Keratinocyte (primary cell): ENCODE measurements around the gene CRYL1. TPM values are rescaled to one million over a fixed set of nuclear protein-coding genes. Genes with fewer than 3 reads are reported as not detected.

Source experiments
- DNase-seq: peaks from one replicate; pipeline ENCODE4 v3.0.0-alpha.2; 2011; ENCODE audit warnings: low read depth, missing footprints, low spot score
- FAIRE-seq: peaks from 2 replicates; lab custom pipeline; 2011; peaks lifted over from hg19 to GRCh38; lab: Jason Lieb, UNC
- H2AFZ ChIP-seq: 2 replicates; pipeline ENCODE4 v1.6.0; 2012; ENCODE audit warnings: low read length, control low read depth, inconsistent platforms; ENCODE audit not compliant: control insufficient read depth
- H3K27ac ChIP-seq: 2 replicates; pipeline ENCODE4 v1.5.1; 2011; ENCODE audit warnings: low read length; ENCODE audit not compliant: control insufficient read depth, insufficient read depth
- H3K27me3 ChIP-seq: 3 replicates; pipeline ENCODE4 v1.6.0; 2011; ENCODE audit warnings: low read length; ENCODE audit not compliant: control insufficient read depth, insufficient read depth; ENCODE audit errors: extremely low read depth
- H3K36me3 ChIP-seq, 2 experiments: 2 replicates in 1 of 2; 3 replicates in 1 of 2; pipeline ENCODE4 v1.5.1; 2011; ENCODE audit warnings: low read length in 2 of 2, mild to moderate bottlenecking in 1 of 2; ENCODE audit not compliant: control insufficient read depth in 2 of 2, insufficient read depth in 2 of 2; ENCODE audit errors: extremely low read depth in 1 of 2
- H3K4me1 ChIP-seq: 3 replicates; pipeline ENCODE4 v1.5.1; 2011; ENCODE audit warnings: low read length; ENCODE audit not compliant: control insufficient read depth, insufficient read depth; ENCODE audit errors: extremely low read depth
- H3K4me2 ChIP-seq: 3 replicates; pipeline ENCODE4 v1.6.0; 2011; ENCODE audit warnings: low read depth, low read length; ENCODE audit not compliant: control insufficient read depth, insufficient read depth; ENCODE audit errors: extremely low read depth
- H3K4me3 ChIP-seq, 3 experiments: fragments of 200-600 bp in 1 of 3; sonication (generic) in 1 of 3; 2 replicates in 2 of 3; 3 replicates in 1 of 3; pipeline ENCODE4 v1.5.1; 2011 to 2016; ENCODE audit warnings: low read length in 3 of 3, mild to moderate bottlenecking in 3 of 3, control low read depth in 2 of 3, inconsistent platforms in 1 of 3, low read depth in 1 of 3, mixed read lengths in 1 of 3, mixed run types in 1 of 3, moderate library complexity in 1 of 3; ENCODE audit not compliant: control insufficient read depth in 2 of 3, insufficient read depth in 2 of 3; ENCODE audit errors: extremely low read depth in 1 of 3
- H3K79me2 ChIP-seq: 2 replicates; pipeline ENCODE4 v1.6.0; 2012; ENCODE audit warnings: low read length; ENCODE audit not compliant: control insufficient read depth, insufficient read depth
- H3K9ac ChIP-seq: 3 replicates; pipeline ENCODE4 v1.6.0; 2011; ENCODE audit warnings: low read length; ENCODE audit not compliant: control insufficient read depth, insufficient read depth; ENCODE audit errors: extremely low read depth
- H3K9me1 ChIP-seq: 3 replicates; pipeline ENCODE4 v1.6.0; 2011; ENCODE audit warnings: low read length; ENCODE audit not compliant: control insufficient read depth, insufficient read depth; ENCODE audit errors: extremely low read depth
- H3K9me3 ChIP-seq: 2 replicates; pipeline ENCODE4 v1.5.1; 2012; ENCODE audit warnings: low read depth, low read length; ENCODE audit not compliant: control insufficient read depth
- H4K20me1 ChIP-seq: 3 replicates; pipeline ENCODE4 v1.6.0; 2011; ENCODE audit warnings: low read length; ENCODE audit not compliant: control insufficient read depth, insufficient read depth; ENCODE audit errors: extremely low read depth
- CTCF ChIP-seq, 3 experiments: IDR thresholded peaks in 1 of 3; conservative IDR thresholded peaks in 1 of 3; optimal IDR thresholded peaks in 1 of 3; 2 replicates in 2 of 3; 3 replicates in 1 of 3; pipeline versions ENCODE3 to v1.5.1; 2011; ENCODE audit warnings: low read length in 3 of 3, mild to moderate bottlenecking in 3 of 3, moderate library complexity in 2 of 3, control low read depth in 1 of 3, inconsistent platforms in 1 of 3; ENCODE audit not compliant: insufficient read depth in 2 of 3; ENCODE audit errors: extremely low read depth in 1 of 3
- EZH2 ChIP-seq: IDR thresholded peaks from one replicate; pipeline ENCODE4 v1.6.1; 2012; ENCODE audit warnings: inconsistent platforms, mild to moderate bottlenecking, low read length, moderate library complexity
- dilution Hi-C: fragments of 300-500 bp; cut with MboI; formaldehyde crosslinking; loops from one replicate; pipeline ENCODE4 v1.7.0; 2020; ENCODE audit warnings: low sequenced_read_pairs; ENCODE audit not compliant: extremely low pct_ligation_motif_present
- polyA plus RNA-seq, 5 experiments: library from polyadenylated mRNA; depleted of rRNA in 3 of 5; stranded (reverse) in 3 of 5; stranded (forward) in 1 of 5; unstranded in 1 of 5; fragments of >200 nt; gene quantifications; 1 replicate in 1 of 5; 2 replicates in 3 of 5; 3 replicates in 1 of 5; pipeline versions ENCODE4 v1.2.1 to v1.2.3, GENCODE V29; 2011 to 2012; ENCODE audit warnings: missing spikeins in 2 of 5, low read depth in 1 of 5, low replicate concordance in 1 of 5

The CRYL1 gene
- polyA plus RNA-seq, 1 donor (not counting 4 experiments of a cell fraction or from before 2014, with no cell fraction given): 27.2 TPM

GRCh38 chr13:20456737-20457136 lies 68.9 kb downstream of the CRYL1 start:
- dilution Hi-C loops: no loop called here
- no peak for FAIRE-seq
- no peaks in the 10 kb centered on the region for H3K9me1 ChIP-seq

GRCh38 chr13:20451397-20451796 lies 74.3 kb downstream of the CRYL1 start:
- H3K36me3 ChIP-seq: no peaks in the 10 kb centered on the region
- H3K4me1 ChIP-seq: peaks cover 6% of the 10 kb centered on the region
- H3K4me2 ChIP-seq: no peak overlapping the region
- FAIRE-seq (no peak), DNase-seq (no peak)
- no peak overlapping the region for H2AFZ ChIP-seq
- H3K9me1 ChIP-seq: no peaks in the 10 kb centered on the region
- no peaks in the 10 kb centered on the region for H3K79me2 ChIP-seq
- no peak overlapping the region for H3K27ac ChIP-seq
- dilution Hi-C loops: no loop called here
- H3K9ac ChIP-seq: no peak overlapping the region
- no peaks in the 10 kb centered on the region for H3K27me3 ChIP-seq
- H4K20me1 ChIP-seq: no peaks in the 10 kb centered on the region
- TF ChIP-seq EZH2: no peak
- TF ChIP-seq CTCF (optimal IDR thresholded peaks at IDR 0.05 in 1 of 3, IDR thresholded peaks at IDR 0.05 in 1 of 3, conservative IDR thresholded peaks at IDR 0.05 in 1 of 3; ENCODE audit: extremely low read depth in 1 of 3, insufficient read depth in 2 of 3, low read length in 3 of 3): no peak
- no peak overlapping the region for H3K4me3 ChIP-seq
- peaks cover 3% of the 10 kb centered on the region for H3K9me3 ChIP-seq

More at GRCh38 chr13:20456737-20457136, 68.9 kb downstream of the CRYL1 start:
- no peaks in the 10 kb centered on the region for H3K79me2 ChIP-seq
- H4K20me1 ChIP-seq: no peaks in the 10 kb centered on the region
- no peaks in the 10 kb centered on the region for H3K9me3 ChIP-seq
- H3K4me3 ChIP-seq: no peak overlapping the region
- no peaks in the 10 kb centered on the region for H3K36me3 ChIP-seq
- H3K9ac ChIP-seq: no peak overlapping the region
- peak overlapping the region; percentile 60 for H2AFZ ChIP-seq
- H3K4me1 ChIP-seq: peaks cover 22% of the 10 kb centered on the region
- no peak overlapping the region for H3K27ac ChIP-seq
- TF ChIP-seq EZH2 (no peak), CTCF (optimal IDR thresholded peaks at IDR 0.05 in 1 of 3, IDR thresholded peaks at IDR 0.05 in 1 of 3, conservative IDR thresholded peaks at IDR 0.05 in 1 of 3; ENCODE audit: extremely low read depth in 1 of 3, insufficient read depth in 2 of 3, low read length in 3 of 3) (no peak)
- peak overlapping the region; percentile 27 for H3K4me2 ChIP-seq
- no peaks in the 10 kb centered on the region for H3K27me3 ChIP-seq
- no peak for DNase-seq
